Thyroid gland (tissue), 4 donors: Measurements from ENCODE around the gene PRTFDC1. TPM values are rescaled to one million over a fixed set of nuclear protein-coding genes. Genes with fewer than 3 reads are reported as not detected.

Experiments
- DNase-seq, 2 donors: peaks; one replicate each; pipeline ENCODE4 v3.0.0-alpha.2; 2019
- H3K27ac ChIP-seq, 3 donors: fragments of 200-600 bp; sonication (generic); 1 replicate in 2 of 3; 2 replicates in 1 of 3; pipeline ENCODE4 v1.5.1; 2016 to 2019; ENCODE audit warnings: mild to moderate bottlenecking in 1 of 3, moderate library complexity in 1 of 3
- H3K27me3 ChIP-seq: fragments of 200-600 bp; sonication (generic); one replicate; pipeline ENCODE4 v1.5.1; 2019
- H3K36me3 ChIP-seq, 2 donors: fragments of 200-600 bp; sonication (generic); one replicate each; pipeline ENCODE4 v1.5.1; 2016 to 2019
- H3K4me1 ChIP-seq, 2 donors: fragments of 200-600 bp; sonication (generic); one replicate each; pipeline ENCODE4 v1.5.1; 2017 to 2019
- H3K4me3 ChIP-seq, 3 donors: fragments of 200-600 bp; sonication (generic); replicated peaks in 1 of 3; 1 replicate in 2 of 3; 2 replicates in 1 of 3; pipeline ENCODE4 v1.5.1; 2016; ENCODE audit warnings: mild to moderate bottlenecking in 1 of 3
- H3K9me3 ChIP-seq: fragments of 200-600 bp; sonication (generic); one replicate; pipeline ENCODE4 v1.5.1; 2017
- CTCF ChIP-seq, 6 experiments: fragments of 200-600 bp in 3 of 6; fragments of 450-650 bp in 3 of 6; sonication (generic) in 3 of 6; IDR thresholded peaks; one replicate each; pipeline ENCODE4 v1.5.1; 2016 to 2019; ENCODE audit warnings: antibody characterized with exemption in 6 of 6, mild to moderate bottlenecking in 2 of 6, inconsistent platforms in 1 of 6, moderate library complexity in 1 of 6
- POLR2A ChIP-seq, 2 donors: fragments of 450-650 bp; IDR thresholded peaks; one replicate each; pipeline ENCODE4 v1.6.1; 2017; ENCODE audit warnings: antibody characterized with exemption in 2 of 2, mild to moderate bottlenecking in 2 of 2, moderate library complexity in 1 of 2
- WGBS, 2 donors: methylation state at CpG; one replicate each; pipeline ENCODE4 v1.1.5; 2017; 5-methylcytosine and 5-hydroxymethylcytosine counted together
- intact Hi-C: fragments of 100-400 bp; cut with DNase I; formaldehyde crosslinking; loops from one replicate; pipeline ENCODE4 v1.15.1; 2023
- total RNA-seq, 4 donors: library from RNA; depleted of rRNA; stranded (reverse); fragments of >200 nt; gene quantifications; one replicate each; pipeline ENCODE4 v1.2.3, GENCODE V29; 2016

Gene PRTFDC1
- total RNA-seq, 4 donors from 2014 or later, result 2.9 to 8.7 (median 5.6) TPM

- TF ChIP-seq POLR2A (IDR thresholded peaks at IDR 0.05), result no peak
- no peak for TF ChIP-seq CTCF (IDR thresholded peaks at IDR 0.05)
- WGBS, 2 donors, result 94 to 95% methylated on average over 13 of the region's 13 CpGs
- Histone ChIP-seq H3K27me3 (no peaks in the 10 kb centered on the region), H3K36me3 (no peaks in the 10 kb centered on the region), H3K27ac (no peak overlapping the region), H3K4me3 (no peak overlapping the region), H3K9me3 (no peaks in the 10 kb centered on the region), H3K4me1 (peaks cover 0 to 10% of the 10 kb centered on the region in 2 donors)
- DNase-seq, result no peak
- intact Hi-C loops, result no loop called here
These were observed 38.9 kb upstream of the PRTFDC1 start for GRCh38 chr10:24991298-24991697.

- 55 to 66% methylated on average over 1 of the region's 1 CpG for WGBS, 2 donors
- Histone ChIP-seq H3K27me3 (no peaks in the 10 kb centered on the region), H3K4me3 (no peak overlapping the region), H3K9me3 (no peaks in the 10 kb centered on the region), H3K36me3 (no peaks in the 10 kb centered on the region), H3K4me1 (peaks cover 0 to 10% of the 10 kb centered on the region in 2 donors), H3K27ac (no peak overlapping the region)
- DNase-seq, result no peak
- no peak for TF ChIP-seq POLR2A (IDR thresholded peaks at IDR 0.05)
- no peak for TF ChIP-seq CTCF (IDR thresholded peaks at IDR 0.05)
- intact Hi-C loops, result no loop called here
These were observed 37.5 kb upstream of the PRTFDC1 start for GRCh38 chr10:24989867-24990266.

GRCh38 chr10:24988831-24989640 is 36.6 kb upstream of the PRTFDC1 start:
- WGBS, 2 donors, result 75 to 84% methylated on average over 12 of the region's 12 CpGs
- no peak for DNase-seq
- H3K4me3 ChIP-seq, result no peak overlapping the region
- no peaks in the 10 kb centered on the region for H3K9me3 ChIP-seq
- peaks cover 0 to 10% of the 10 kb centered on the region in 2 donors for H3K4me1 ChIP-seq
- no peak overlapping the region for H3K27ac ChIP-seq
- no peak for TF ChIP-seq POLR2A (IDR thresholded peaks at IDR 0.05)
- no peak for TF ChIP-seq CTCF (IDR thresholded peaks at IDR 0.05)
- intact Hi-C loops, result no loop called here
- no peaks in the 10 kb centered on the region for H3K36me3 ChIP-seq
- H3K27me3 ChIP-seq, result no peaks in the 10 kb centered on the region

- TF ChIP-seq POLR2A (IDR thresholded peaks at IDR 0.05) (no peak), CTCF (IDR thresholded peaks at IDR 0.05) (no peak)
- DNase-seq, result no peak
- H3K27ac ChIP-seq, result no peak overlapping the region
- H3K9me3 ChIP-seq, result no peaks in the 10 kb centered on the region
- intact Hi-C loops, result no loop called here
- H3K27me3 ChIP-seq, result no peaks in the 10 kb centered on the region
- no peaks in the 10 kb centered on the region for H3K36me3 ChIP-seq
- WGBS, 2 donors, result 44 to 54% methylated on average over 3 of the region's 3 CpGs
- H3K4me1 ChIP-seq, result no peaks in the 10 kb centered on the region
- no peak overlapping the region for H3K4me3 ChIP-seq
These were observed 32.5 kb upstream of the PRTFDC1 start for GRCh38 chr10:24984906-24985305.

- Histone ChIP-seq H3K27me3 (no peaks in the 10 kb centered on the region), H3K4me3 (no peak overlapping the region), H3K27ac (no peak overlapping the region), H3K4me1 (no peaks in the 10 kb centered on the region), H3K9me3 (no peaks in the 10 kb centered on the region), H3K36me3 (no peaks in the 10 kb centered on the region)
- TF ChIP-seq CTCF (IDR thresholded peaks at IDR 0.05), result no peak
- no peak for TF ChIP-seq POLR2A (IDR thresholded peaks at IDR 0.05)
- 81 to 87% methylated on average over 3 of the region's 3 CpGs for WGBS, 2 donors
- intact Hi-C loops, result no loop called here
- DNase-seq, result no peak
These were observed 31.5 kb upstream of the PRTFDC1 start for GRCh38 chr10:24983946-24984345.
